HEK293T (cell line): ENCODE measurements around the gene NBAS.

Experiments
- ARNT ChIP-seq: fragments of 450-650 bp; IDR thresholded peaks from 2 replicates; pipeline ENCODE4 v1.6.1; 2017; ENCODE audit warnings: mild to moderate bottlenecking
- SP1 ChIP-seq: fragments of 450-650 bp; IDR thresholded peaks from 2 replicates; pipeline ENCODE4 v1.6.1; 2017

DNA sequence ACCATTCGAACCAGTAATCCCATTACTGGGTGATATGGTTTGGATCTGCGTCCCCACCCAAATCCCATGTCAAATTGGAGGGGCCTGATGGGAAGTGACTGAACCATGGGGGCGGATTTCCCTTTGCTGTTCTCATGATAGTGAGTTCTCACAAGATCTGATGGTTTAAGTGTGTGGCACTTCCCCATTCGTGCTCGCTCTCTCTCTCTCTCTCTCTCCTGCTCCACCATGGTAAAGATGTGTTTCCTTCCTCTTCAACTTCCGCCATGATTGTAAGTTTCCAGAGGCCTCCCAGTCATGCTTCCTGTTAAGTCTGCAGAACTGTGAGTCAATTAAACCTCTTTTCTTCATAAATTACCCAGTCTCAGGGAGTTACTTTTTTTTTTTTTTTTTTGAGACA, 62.6 kb downstream of the NBAS start:
- TF ChIP-seq SP1 (no peak), ARNT (no peak)
